Endothelial cell of umbilical vein (primary cell): ENCODE measurements around the gene STK38L.

Experiments
- CTCF ChIP-seq, 2 donors: IDR thresholded peaks; 1 replicate in 1 of 2; 2 replicates in 1 of 2; pipeline ENCODE4 v1.5.1; 2011; ENCODE audit warnings: low read length in 2 of 2, mild to moderate bottlenecking in 2 of 2, moderate library complexity in 2 of 2, control low read depth in 1 of 2, inconsistent platforms in 1 of 2, low read depth in 1 of 2; ENCODE audit not compliant: insufficient read depth in 1 of 2; ENCODE audit errors: extremely low read depth in 1 of 2
- EZH2 ChIP-seq: IDR thresholded peaks from 2 replicates; pipeline ENCODE4 v1.6.1; 2012; ENCODE audit warnings: borderline replicate concordance, low read depth, mild to moderate bottlenecking, moderate library complexity, low read length, inconsistent platforms; ENCODE audit not compliant: severe bottlenecking
- FOS ChIP-seq: IDR thresholded peaks from 2 replicates; pipeline ENCODE4 v1.6.1; 2011; ENCODE audit warnings: mild to moderate bottlenecking, low read length, moderate library complexity, borderline replicate concordance; ENCODE audit not compliant: insufficient read depth
- POLR2A ChIP-seq: IDR thresholded peaks from 2 replicates; pipeline ENCODE4 v1.6.1; 2012; ENCODE audit warnings: low read depth, mild to moderate bottlenecking, control low read depth, low read length
- POLR2AphosphoS5 ChIP-seq: IDR thresholded peaks from 2 replicates; pipeline ENCODE4 v1.6.1; 2012; ENCODE audit warnings: low read depth, mild to moderate bottlenecking, control low read depth, low read length, moderate library complexity; ENCODE audit not compliant: insufficient read depth

GRCh38 chr12:27221625-27222387 lies 22.3 kb upstream of the STK38L start:
- TF ChIP-seq POLR2A, result no peak
- TF ChIP-seq EZH2, result no peak
- TF ChIP-seq POLR2AphosphoS5, result no peak
- no peak for TF ChIP-seq CTCF (IDR thresholded peaks at IDR 0.05; ENCODE audit: extremely low read depth in 1 of 2, insufficient read depth in 1 of 2, low read depth in 1 of 2, low read length in 2 of 2)
- no peak for TF ChIP-seq FOS
